NCI-H1417 (cell line): ENCODE results near the gene ZNF524.

Source experiments
- DNase-seq, 3 experiments: peaks; one replicate each; lab custom pipeline; 2025; lab: John Stamatoyannopoulos, UW

Gene ZNF524

GRCh38 chr19:55602104-55603001 lies 2.3 kb downstream of the ZNF524 start:
- DNase-seq: no peak

GRCh38 chr19:55603115-55603514 lies 3.0 kb downstream of the ZNF524 start:
- DNase-seq: no peak

GRCh38 chr19:55603581-55604292 lies 3.6 kb downstream of the ZNF524 start:
- DNase-seq: no peak

GRCh38 chr19:55605207-55605636 lies 5.1 kb downstream of the ZNF524 start:
- peak; percentile 95 to 98 (median 97) for DNase-seq

GRCh38 chr19:55605637-55606470 lies 5.8 kb downstream of the ZNF524 start, which contains the start of gene ZNF865:
ZNF865 (plus strand) TSS chr19:55605647; CDS start chr19:55613619, 7,972 bp downstream.
- peak; percentile 64 to 85 (median 71) for DNase-seq

GRCh38 chr19:55606471-55606787 lies 6.3 kb downstream of the ZNF524 start:
- DNase-seq: no peak

GRCh38 chr19:55606817-55607216 lies 6.7 kb downstream of the ZNF524 start:
- no peak for DNase-seq

GRCh38 chr19:55609326-55609725 lies 9.2 kb downstream of the ZNF524 start:
- no peak for DNase-seq

- DNase-seq: no peak
Measured at GRCh38 chr19:55611300-55611982, 11.4 kb downstream of the ZNF524 start.

GRCh38 chr19:55611983-55612645 lies 12.0 kb downstream of the ZNF524 start:
- no peak for DNase-seq

GRCh38 chr19:55613396-55613795 lies 13.3 kb downstream of the ZNF524 start:
- no peak for DNase-seq

- DNase-seq: no peak
Measured at GRCh38 chr19:55613930-55614710, 14.0 kb downstream of the ZNF524 start.

- no peak for DNase-seq
Measured at GRCh38 chr19:55614711-55615542, 14.8 kb downstream of the ZNF524 start.

- DNase-seq: no peak
Measured at GRCh38 chr19:55615543-55616394, 15.7 kb downstream of the ZNF524 start.

GRCh38 chr19:55616395-55616875 lies 16.3 kb downstream of the ZNF524 start:
- no peak for DNase-seq

GRCh38 chr19:55617426-55617825 lies 17.3 kb downstream of the ZNF524 start:
- DNase-seq: no peak

- DNase-seq: no peak
Measured at GRCh38 chr19:55618426-55618825, 18.3 kb downstream of the ZNF524 start.

- no peak for DNase-seq
Measured at GRCh38 chr19:55619286-55619685, 19.2 kb downstream of the ZNF524 start.
